ENCODE data around the gene ADGRG3.
A peak's percentile ranks its signal among the peaks of the same experiment; 100 is the strongest.

The ADGRG3 gene

DNA sequence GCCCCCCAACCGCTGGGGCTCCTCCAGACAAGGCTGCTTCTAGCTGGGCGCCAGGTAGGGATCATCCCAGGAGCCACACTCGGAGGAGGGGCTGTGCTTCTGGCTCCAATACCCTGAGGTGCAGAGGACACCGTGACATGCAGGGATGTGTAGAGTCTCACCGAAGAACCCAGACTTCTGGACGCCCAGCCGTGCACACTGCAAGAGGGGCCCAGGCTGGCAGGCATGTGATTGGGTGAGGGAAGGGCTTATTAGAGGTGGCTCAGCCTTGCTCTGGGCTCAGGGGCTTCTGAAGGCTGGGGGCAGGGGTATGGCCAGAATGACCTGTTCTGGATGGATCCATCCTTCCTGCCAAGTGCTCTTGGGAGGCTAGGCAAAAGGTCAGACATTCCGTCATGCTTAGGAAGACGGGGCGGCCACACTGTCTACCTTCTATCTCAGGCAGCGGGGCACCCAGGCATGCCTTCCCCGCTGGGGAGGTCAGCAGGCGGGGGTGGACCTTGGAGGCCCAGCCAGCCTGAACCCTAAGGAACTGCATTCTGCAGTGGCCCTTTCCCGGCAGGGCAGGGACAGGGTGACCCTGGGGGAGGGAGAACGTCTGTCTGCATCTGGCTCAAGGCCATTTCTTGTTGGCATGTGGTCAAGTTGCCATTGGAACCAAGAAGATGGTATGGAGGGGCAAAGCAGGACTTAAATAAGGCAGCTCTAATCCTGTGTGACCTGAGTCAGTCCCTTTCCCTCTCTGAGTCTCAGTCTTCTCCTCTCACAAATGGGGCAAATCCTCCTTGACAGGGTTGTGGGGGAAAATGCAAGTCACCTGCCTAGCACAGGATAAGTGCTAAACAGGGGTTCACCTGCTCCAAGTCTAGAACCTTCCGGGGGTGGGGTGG is 45.5 kb upstream of the ADGRG3 start:
- DNase-seq (ENCODE audit: low read depth in 2 of 2) = no peak
- no peak overlapping the region for H3K4me3 ChIP-seq (replicated peaks in 1 of 2; ENCODE audit: low read depth in 2 of 2, low read length in 2 of 2)
- TF ChIP-seq, protein P1, sequence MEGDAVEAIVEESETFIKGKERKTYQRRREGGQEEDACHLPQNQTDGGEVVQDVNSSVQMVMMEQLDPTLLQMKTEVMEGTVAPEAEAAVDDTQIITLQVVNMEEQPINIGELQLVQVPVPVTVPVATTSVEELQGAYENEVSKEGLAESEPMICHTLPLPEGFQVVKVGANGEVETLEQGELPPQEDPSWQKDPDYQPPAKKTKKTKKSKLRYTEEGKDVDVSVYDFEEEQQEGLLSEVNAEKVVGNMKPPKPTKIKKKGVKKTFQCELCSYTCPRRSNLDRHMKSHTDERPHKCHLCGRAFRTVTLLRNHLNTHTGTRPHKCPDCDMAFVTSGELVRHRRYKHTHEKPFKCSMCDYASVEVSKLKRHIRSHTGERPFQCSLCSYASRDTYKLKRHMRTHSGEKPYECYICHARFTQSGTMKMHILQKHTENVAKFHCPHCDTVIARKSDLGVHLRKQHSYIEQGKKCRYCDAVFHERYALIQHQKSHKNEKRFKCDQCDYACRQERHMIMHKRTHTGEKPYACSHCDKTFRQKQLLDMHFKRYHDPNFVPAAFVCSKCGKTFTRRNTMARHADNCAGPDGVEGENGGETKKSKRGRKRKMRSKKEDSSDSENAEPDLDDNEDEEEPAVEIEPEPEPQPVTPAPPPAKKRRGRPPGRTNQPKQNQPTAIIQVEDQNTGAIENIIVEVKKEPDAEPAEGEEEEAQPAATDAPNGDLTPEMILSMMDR (IDR thresholded peaks at IDR 0.05; ENCODE audit: low read depth, low read length) = no peak

DNA sequence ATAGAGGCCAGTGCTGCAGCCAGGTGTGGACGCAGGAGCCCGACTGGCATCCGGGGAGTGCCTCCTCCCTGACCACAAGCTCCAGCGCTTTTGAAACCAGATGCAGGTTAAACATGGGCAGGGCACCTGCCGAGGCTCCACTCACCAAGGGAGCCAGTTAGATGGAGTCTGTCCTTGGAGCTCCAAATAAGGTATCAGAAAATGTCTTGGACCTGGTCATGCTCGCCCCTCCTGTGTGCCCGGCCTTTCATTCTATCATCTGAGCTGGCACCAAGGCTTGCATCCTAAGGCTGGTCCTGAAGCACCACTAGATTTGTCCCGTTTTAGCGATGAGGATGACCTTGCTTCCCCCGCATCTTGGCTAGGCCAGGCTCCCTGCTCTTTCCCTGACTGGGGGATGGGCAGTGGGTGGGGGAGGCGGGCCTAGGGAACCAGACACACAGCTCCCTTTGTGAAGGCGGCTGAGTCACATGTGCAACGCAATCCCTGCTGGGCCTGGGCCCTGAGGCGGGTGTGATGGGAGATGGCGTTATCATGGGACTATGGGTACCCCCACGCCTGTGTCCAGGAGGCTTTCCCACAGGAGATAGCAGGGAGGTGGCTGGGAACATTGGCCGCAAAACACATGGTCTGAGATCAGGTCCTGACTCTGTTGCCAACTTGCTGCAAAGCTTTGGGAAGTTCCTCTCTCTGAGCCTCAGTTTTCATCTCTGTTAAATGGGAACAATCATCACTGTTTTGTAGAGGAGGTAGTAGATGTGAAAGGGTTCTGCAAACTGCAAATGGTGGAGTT is 44.7 kb upstream of the ADGRG3 start:
- peak; percentile 76 to 85 for DNase-seq (ENCODE audit: low read depth in 2 of 2)
- no peak overlapping the region for H3K4me3 ChIP-seq (replicated peaks in 1 of 2; ENCODE audit: low read depth in 2 of 2, low read length in 2 of 2)
- TF ChIP-seq, protein P1 (IDR thresholded peaks at IDR 0.05; ENCODE audit: low read depth, low read length) = no peak

DNA sequence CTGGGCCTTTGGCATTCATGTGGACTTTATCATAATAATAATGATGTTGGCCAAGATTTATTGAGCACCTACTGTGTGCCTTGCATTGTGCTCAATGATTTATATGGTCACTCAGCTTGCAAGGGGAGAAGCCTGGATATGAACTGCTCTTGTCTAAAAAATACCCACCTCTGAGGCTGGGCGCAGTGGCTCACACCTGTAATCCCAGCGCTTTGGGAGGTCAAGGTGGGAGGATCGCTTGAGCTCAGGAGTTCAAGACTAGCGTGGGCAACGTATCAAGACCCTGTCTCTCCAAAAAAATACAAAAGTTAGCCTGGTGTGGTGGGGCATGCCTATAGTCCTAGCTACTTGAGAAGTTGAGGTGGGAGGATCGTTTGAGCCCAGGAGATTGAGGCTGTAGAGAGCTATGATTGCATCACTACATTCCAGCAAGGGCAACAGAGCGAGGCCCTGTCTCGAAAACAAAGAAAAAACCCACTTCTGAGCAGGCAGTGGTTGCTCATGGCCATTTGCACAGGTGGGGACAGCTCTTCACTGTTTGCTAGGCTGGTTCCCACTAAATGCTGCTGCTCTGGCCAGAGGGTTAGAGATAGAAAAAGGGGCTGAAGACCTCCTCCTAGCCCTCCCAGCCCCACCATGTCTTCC is 43.9 kb upstream of the ADGRG3 start:
- DNase-seq (ENCODE audit: low read depth in 2 of 2) = peak; percentile 69 to 79
- TF ChIP-seq, protein P1 (IDR thresholded peaks at IDR 0.05; ENCODE audit: low read depth, low read length) = no peak

DNA sequence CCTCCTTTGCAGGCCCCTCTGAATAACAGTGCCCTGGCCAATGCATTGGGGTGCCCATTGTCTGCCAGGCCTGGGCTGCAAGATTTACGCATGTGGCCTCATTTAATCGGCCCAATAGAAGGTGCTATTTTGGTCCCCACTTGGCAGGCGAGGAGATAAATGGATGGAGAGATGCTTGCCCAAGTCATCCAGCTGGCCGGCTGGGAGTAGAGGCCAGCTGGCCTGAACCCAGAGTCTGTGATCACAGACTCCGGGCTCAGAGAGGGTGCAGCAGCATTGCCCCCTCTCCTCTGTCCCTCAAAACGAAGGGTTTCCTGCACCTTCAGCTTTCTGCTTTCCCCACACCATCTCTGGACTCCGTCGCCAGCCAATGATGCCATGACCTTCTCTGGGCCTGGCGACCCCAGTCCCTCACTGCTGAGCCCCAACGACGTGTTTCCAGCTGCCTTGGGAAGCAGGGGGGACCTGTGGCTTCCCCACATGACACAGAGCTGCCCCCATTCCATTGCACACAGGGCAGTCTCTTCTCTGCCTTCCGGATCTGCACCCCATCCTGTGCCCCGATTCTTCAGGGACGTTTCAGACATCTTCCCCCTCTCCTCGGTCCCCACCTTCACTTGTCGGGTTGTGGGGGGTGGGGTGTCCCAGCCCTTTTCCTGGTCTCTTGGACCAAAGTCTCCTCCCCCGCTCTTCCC is 43.2 kb upstream of the ADGRG3 start:
- peak in 1 of 2 donors; percentile 27 for DNase-seq (ENCODE audit: low read depth in 2 of 2)
- no peak overlapping the region for H3K4me3 ChIP-seq (replicated peaks in 1 of 2; ENCODE audit: low read depth in 2 of 2, low read length in 2 of 2)
- TF ChIP-seq, protein P1 (IDR thresholded peaks at IDR 0.05; ENCODE audit: low read depth, low read length) = no peak

More for the DNA sequence above, 43.9 kb upstream of the ADGRG3 start:
- H3K4me3 ChIP-seq (replicated peaks in 1 of 2; ENCODE audit: low read depth in 2 of 2, low read length in 2 of 2) = no peak overlapping the region

DNA sequence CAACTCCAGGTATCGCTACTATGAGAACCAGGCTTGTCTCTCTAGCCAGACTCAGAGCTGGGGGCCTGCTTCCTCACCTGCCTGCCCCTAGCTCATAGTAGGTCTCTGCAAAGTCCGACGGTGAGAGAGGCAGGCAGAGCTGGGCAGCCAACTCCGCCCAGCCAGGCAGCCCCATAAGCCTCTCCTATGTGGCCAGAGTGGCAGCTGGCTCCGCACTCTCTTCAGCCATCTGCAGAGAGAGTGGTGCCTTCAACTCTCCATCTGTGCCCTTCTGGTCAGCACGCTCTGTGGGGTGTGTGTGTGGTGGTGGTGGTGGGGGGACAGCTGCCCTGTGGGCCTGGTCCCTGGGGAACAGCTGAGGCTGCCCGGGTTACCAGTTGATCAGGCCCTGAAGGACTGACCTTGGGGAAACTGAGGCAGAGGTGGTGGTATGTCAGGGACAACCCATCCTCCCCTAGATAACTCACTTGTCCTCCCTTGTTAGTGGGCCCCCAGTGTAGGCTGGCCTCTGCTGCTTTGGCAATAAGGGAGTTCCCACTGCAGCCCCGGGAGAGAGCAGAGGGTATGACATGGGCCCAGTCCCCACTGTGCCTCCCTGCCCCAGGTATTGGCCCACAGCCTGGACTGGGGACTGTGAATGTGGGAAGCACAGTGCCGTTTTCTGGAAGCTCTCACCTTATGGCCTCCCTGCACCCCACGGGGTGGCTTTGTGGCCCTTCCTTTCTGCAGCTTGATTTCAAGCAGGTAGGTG is 41.5 kb upstream of the ADGRG3 start:
- TF ChIP-seq, protein P1 (IDR thresholded peaks at IDR 0.05; ENCODE audit: low read depth, low read length) = no peak
- no peak for DNase-seq (ENCODE audit: low read depth in 2 of 2)
- no peak overlapping the region for H3K4me3 ChIP-seq (replicated peaks in 1 of 2; ENCODE audit: low read depth in 2 of 2, low read length in 2 of 2)
